Cortex of kidney (tissue), 1 donor: ENCODE measurements around the gene VPS13D.

Experiments used
- DNase-seq: peaks from one replicate; lab custom pipeline; 2025; lab: John Stamatoyannopoulos, UW

VPS13D gene, protein sequence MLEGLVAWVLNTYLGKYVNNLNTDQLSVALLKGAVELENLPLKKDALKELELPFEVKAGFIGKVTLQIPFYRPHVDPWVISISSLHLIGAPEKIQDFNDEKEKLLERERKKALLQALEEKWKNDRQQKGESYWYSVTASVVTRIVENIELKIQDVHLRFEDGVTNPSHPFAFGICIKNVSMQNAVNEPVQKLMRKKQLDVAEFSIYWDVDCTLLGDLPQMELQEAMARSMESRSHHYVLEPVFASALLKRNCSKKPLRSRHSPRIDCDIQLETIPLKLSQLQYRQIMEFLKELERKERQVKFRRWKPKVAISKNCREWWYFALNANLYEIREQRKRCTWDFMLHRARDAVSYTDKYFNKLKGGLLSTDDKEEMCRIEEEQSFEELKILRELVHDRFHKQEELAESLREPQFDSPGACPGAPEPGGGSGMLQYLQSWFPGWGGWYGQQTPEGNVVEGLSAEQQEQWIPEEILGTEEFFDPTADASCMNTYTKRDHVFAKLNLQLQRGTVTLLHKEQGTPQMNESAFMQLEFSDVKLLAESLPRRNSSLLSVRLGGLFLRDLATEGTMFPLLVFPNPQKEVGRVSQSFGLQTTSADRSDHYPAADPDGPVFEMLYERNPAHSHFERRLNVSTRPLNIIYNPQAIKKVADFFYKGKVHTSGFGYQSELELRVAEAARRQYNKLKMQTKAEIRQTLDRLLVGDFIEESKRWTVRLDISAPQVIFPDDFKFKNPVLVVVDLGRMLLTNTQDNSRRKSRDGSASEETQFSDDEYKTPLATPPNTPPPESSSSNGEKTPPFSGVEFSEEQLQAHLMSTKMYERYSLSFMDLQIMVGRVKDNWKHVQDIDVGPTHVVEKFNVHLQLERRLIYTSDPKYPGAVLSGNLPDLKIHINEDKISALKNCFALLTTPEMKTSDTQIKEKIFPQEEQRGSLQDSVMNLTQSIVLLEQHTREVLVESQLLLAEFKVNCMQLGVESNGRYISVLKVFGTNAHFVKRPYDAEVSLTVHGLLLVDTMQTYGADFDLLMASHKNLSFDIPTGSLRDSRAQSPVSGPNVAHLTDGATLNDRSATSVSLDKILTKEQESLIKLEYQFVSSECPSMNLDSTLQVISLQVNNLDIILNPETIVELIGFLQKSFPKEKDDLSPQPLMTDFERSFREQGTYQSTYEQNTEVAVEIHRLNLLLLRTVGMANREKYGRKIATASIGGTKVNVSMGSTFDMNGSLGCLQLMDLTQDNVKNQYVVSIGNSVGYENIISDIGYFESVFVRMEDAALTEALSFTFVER (N-terminal part only)

DNA sequence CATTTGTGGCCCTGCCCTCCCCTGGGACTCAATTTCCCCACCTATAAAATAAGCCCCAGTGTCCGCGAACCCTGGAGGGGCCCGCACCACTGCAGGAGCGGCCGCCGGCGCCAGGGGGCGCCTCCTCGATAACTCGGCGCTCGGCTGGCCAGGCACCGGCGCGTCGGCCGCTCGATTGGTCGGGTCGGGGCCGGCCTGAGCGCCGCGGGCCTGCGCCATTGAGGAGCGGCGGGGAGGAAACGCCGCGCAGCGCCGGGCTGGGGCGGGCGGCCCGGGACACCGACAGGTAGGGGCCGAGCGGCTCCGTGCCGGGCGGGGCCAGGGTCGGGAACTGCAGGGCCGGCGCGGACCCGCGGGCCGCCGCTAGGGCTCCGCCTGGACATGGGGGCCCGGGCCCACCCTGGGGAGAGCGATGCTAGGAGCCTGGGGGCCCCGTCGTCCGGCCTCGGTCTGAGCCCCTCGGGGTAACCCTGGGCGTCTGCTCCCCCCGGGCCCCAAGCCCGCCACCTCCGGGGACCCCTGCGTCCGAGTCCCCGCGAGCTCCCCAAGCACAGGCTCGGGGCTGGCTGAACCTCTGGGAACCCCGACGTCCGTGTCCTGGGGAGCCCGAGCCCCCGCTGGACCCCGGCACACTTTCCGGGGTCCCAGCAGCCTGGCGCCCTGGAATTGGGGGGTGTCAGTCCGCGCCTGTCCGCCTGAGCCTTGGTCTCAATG is at the start of gene VPS13D:
VPS13D (plus strand) TSS at position 196 of the 714 bp plus-strand sequence. CDS start 4,237 bp downstream, outside the sequence.
- DNase-seq = no peak

DNA sequence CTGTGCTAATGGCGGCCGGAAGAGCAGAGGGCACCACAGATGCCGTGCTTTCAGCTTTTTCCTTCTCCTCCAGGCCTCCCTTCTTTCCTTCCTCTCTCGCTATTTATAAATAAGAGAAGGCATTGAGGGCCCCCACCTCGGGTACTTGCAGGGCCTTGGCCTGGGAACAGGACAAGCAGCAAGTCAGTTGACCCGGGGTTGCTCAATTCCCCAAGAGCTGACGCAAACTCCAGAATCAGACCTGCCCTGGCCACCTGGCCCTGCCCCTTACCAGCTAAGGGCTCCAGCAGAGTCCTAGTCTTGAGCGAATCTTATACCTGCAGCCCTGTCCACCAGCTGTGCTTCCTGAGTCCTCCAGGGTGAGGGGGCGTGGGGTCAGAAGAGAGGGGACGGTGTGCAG is 49.5 kb upstream of the VPS13D start:
- no peak for DNase-seq

DNA sequence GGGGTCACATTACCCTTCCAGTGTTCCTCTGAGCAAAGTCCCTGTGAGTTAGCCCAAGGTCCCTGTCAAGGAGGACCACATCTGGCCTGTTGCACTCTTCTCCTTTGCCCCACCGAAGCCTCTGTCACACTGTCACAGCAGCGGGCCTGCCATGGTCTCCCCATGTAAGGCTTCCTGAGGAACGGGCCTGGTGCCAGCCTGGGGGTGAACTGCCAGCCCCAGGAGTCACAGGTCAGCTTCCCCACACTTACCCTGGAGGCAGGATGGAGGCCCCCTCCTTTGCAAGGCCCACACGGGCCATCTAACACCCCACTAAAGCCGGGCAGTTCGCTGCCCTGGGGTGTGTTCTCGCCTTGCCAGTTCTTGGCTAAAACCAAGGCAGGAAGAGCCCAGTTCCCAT is 48.9 kb upstream of the VPS13D start:
- DNase-seq = no peak

DNA sequence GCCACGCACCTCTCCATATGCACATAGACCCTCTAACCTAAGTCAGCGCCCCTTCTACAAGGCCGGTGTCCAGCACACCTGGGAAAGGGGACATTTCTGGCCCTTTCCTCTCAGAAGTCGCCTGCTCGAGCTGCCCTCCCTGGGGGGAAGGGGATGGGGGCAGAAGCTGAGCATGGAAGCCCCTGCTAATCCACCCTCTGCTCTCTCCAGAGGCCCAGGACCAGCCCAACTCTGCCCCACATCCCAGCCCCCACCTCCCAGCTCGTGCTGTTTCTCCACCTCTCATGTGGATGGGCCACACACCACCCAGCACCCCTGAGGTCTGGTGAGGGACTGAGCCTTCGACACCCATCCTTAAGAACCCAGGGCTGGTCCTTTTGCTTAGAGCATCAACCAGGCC is 48.3 kb upstream of the VPS13D start:
- DNase-seq = no peak

DNA sequence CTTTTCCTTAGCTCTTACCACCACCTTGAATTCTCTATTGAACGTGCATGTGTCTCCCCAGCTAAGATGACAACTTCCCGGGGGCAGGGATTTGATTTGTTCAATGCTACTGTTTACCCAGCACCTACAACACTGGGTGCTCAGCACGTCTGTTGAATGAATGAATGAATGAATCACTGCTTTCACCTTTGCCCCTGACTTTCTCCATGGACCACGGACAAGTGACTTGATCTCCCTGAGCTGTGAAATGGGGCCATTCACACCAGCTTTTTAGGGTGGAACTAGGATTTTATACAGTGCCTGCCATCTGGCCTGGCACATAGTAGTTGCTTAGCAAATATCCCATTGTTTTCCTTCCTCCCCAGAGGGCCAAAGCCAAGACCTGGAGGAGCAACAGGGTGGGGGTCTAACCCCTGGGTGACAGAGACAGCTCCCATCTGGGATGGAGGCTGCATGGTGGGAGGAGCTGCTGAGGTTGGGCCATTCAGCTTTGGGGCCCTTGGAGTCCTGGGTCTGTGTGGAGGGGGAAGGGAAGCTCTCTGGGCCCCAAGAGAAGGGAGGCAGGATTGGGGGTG is 47.3 kb upstream of the VPS13D start:
- DNase-seq = no peak

DNA sequence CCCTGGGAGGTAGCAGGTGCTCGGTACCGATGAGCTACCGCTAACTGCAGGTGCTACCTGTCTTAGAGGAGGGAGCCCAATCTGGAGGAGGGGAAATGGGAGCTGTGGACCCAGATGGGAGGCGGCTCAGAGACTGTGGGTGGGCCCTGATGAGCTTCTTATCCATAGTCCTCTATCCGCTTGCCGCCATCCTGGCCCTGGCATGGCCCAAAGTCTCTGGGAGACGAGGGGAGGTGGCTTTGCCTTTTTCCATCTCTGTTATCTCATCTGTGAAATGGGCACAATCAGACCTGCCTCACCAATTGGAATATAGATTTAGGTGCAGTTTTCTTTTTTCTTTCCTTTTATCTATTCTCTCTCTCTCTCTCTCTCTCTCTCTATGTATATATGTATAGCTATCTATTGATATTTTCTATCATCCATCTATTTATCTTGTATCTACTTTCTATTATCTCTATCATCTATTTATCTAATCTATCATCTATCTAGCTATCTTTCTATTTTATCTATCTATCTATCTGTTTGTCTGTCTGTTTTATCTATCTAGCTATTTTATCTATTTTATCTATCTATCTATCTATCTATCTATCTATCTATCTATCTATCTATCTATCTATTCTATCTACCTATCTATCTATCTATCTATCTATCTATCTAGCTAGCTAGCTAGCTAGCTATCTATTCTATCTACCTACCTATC is 46.6 kb upstream of the VPS13D start:
- no peak for DNase-seq

DNA sequence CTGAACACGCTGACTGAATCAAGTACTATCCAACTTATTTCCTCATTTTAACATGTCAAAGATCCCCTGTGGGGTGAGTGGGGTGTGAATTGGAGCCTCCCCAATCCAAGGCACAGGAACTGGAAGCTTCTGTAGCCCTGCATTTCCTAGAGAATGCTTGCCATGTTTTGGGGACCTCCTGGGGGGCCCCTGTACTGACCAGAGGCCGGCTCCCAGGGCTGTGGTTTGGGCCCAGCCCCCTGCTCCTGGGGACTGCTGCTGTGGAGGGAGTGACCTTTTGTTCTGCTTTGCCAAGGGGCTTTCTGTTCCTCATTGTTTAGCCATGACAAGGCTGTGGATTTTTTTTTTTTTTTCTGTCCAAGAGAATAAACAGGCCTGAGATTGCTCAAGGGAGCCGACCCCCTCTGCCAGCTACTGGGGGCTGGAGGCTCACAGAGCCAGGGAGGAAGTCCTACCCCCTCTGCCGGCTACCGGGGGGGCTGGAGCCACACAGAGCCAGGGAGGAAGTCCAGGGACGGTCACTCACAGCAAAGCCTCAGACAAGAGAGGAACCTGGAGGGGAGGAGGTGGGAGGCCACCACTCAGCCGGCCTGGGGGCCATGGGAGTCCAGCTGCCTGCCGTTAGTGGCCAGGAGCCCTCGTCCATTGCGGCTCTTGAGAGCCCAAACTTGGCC is 45.7 kb upstream of the VPS13D start:
- DNase-seq = no peak

DNA sequence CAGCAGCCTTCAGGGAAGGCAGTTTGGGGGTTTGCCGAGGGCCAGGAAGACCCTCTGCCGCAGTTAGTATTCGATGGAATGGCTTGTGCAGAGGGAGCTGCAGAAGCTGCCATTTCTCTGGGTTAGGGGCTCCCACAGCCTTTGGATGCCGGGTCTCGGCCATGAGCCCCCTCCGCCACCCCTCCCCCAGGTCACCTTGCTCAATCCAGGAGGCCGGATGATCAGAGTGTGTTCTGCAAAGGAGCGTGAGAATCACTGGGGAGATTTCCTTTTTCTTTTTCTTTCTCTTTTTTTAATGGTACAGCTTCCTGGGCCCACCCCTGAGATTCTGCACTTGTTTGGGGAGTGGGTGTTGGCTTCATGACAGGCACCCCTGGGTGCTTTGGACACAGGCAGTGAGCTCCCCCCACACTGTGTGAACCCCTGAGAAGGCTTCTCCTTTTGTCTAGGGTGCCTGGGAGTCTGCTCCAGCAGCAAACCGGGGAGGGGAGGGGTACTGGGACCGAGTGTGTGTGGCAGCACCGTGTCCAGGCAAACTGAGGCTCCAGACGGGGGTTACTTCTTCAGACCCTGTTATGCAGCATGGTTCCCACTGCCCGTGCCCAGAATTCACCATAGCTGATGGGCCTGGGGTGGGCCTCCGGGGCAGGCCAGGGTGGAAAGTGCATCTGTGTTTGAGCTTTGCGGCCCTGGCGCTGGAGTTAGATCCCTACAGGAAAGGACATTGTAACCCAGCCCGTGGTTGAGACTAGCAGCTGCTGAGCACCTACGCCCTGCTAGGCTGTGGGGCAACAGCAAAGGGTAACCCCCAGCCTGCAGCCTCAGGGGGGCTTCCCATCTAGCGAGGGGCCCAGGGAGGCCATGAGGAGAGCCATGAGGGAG is 44.6 kb upstream of the VPS13D start:
- DNase-seq = no peak

DNA sequence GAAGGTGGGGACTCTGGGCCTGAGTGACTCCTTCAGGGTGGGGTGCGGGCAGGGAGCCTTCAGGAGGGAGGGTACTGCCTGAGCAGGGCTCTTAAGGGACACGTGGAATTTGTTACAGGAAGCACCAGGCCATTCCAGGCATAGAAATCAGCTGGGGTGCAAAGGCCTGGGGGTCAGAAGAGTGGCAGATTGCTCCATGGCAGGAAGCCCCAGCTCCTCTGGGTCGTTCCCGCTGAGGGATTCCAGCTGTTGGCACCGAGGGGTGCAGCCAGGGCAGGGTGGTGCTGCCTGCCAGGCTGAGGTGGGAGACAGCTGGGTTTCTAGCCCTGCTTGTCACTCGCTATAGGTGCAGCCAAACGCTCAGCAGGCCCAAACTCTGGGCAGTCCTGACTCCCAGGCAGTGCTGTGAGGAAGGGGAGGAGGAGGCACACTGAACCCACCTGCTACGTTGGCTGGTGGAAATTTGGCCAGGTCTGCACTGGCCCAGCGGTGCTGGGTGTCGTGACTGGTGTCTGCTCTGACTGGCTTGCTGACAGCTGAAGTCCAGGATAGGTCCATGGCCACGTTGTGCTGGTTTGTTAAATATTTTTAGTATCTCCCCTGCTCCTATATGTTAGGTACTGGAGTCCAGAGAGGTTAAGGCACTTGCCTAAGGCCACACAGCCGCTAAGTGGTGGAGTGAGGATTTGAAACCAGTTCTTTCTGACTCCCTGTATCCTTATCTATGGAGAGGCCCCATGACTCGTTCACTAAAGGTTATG is 43.7 kb upstream of the VPS13D start:
- no peak for DNase-seq

DNA sequence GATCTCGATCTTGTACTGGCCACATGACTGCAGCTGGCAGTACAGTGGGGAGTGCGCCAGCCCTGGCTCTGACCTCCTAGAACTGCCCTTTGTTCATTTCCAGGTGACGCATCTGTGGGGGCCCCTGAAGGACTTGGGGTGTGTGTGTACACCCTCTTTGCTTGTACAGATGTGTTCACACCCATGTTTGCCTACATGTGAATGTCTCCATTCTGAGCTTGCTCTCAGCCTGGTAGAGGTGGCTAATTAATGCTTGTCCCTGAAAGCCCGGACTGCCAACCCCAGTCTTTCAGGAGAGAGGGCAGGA is 43.2 kb upstream of the VPS13D start:
- no peak for DNase-seq

DNA sequence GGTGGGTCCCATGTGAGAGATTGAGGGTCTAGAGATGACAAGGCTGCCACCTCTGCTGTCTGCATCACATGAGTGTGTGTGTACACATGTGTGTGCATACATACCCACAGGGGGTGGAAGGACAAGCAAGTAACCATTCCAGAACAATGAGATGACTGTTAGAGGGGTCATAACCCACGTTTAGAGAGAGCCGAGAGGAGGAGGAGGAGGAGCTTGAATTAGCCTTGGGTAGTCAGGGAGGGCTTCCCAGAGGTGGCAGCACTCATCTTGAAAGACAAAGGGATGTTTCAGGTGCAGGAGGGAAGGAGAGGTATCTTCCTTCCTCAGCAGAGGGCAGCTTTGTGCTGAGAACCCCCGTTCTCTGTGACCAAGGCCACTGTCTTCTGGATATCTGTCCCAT is 41.7 kb upstream of the VPS13D start:
- no peak for DNase-seq

DNA sequence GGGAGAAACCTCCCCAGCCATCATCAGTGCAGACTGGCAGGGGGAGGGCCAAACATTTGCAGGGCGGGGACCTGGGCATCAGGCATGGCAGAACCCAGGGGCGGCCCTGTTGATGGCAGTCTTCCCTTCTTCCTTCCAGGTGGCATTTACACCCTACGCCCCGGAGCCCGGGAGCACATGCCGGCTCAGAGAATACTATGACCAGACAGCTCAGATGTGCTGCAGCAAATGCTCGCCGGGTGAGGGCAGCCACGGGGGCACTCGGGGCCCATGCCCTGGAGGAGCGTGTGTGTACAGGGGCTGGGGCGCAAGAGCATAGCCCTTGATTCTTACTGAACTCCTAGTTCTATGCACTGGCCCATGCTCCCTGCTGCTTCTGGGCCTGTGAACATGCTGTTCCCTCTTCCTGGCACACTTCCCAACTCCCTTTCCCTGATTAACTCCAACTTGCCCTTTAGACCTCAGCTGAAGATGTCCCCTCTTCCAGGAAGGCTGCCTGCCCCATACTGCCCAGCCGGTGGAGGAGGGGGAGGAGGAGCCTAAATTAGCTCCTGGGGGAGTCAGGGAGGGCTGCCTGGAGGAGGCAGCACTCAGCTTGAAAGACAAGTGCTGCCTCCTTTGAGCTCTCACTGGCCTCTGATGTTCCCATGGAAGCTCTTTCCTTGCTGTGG is 41.0 kb upstream of the VPS13D start:
- no peak for DNase-seq

DNA sequence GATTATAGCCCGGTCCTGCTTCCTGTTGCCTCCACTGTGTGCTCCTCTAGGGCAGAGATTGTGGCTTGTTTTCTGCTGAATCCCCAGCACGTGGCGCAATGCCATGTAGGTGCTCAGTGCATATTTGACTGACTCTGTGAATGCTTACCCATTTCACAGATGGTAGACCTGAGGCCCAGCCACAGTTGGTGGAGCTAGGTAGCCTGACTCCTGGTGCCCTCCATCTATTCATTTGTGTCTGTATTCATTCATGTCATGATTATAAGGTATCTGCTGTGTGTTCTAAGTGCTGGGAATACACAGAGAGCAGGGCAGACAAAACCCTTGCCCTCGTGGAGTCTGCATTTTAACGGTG is 40.5 kb upstream of the VPS13D start:
- DNase-seq = no peak

DNA sequence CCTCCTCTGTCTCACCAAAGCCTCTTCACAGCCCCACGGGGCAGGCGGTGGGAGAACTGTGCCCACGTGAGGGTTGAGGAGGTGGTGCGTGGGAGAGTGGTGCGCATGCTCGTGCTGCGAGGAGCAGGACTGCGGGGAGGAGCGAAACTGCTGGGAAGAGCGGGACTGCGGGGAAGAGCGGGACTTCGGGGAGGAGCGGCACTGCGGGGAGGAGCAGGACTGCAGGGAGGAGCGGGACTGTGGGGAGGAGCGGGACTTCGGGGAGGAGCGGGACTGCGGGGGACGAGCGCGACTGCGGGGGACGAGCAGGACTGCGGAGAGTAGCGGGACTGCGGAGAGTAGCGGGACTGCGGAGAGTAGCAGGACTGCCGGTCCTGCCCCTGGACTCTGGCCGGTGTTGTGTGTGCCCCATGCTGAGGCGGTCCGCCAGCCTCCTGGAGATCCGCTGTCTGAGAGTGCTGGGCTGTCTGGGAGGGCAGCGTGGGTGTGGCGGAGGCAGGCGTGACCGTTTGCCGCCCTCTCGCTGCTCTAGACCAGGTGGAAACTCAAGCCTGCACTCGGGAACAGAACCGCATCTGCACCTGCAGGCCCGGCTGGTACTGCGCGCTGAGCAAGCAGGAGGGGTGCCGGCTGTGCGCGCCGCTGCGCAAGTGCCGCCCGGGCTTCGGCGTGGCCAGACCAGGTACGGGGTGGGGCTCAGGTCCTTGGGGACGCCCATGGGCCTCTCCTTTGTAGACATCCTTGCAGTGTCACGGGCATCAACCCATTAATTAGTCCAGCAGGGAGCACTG is 38.4 kb upstream of the VPS13D start:
- no peak for DNase-seq

DNA sequence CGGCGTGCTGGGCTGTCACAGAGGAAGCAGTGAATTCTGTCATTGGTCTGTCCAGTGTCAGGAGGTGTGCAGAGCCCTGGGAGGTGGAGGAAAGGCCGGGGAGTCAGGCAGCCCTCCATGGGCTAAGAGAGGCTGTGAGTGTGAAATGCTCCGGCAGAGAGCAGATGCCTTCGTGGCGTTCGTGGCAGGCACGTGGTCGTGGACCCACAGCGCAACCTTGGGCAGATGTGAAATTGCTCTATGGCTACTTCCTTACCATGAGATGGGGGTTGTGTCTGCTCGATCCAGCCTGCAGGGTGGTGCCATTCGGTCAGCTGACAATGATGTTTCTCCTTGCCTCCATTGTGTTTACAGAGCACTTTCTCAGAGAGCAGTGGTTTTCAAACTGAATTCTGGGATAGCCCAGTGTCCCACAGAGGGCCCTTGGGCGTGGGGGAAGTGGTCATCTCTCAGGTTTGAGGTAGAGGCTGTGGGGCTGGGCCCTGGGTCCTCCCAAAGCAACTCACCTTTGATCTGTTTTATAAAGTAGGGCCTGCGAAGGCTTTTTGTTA is 35.1 kb upstream of the VPS13D start:
- no peak for DNase-seq

DNA sequence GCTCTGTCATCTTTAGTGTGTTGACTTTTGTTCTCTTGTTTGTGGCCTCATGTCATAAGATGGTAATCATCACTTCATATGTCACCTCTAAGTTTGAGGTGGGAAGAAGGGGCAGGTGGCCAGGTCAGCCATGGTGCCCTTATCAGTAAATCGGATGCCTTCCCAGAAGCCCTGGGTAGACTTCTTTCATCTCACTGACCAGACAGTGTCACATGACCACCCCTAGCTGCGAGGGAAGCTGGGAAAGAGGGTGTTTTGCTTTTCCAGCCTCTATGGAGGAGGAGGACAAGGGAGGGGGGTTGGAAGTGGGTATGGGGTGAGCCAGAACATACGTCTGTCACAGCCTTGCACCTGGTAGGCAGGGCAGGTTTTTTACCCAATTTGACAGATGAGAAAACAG is 34.4 kb upstream of the VPS13D start:
- no peak for DNase-seq
